ENCODE results near the gene ABCC6.

The ABCC6 gene

GRCh38 chr16:16127469-16128116 lies 95.7 kb downstream of the ABCC6 start:
- no peak overlapping the region for H3K4me3 ChIP-seq (ENCODE audit: low read depth, low read length)
- peak; percentile 29 for DNase-seq (ENCODE audit: low read depth)
- TF ChIP-seq CTCF (IDR thresholded peaks at IDR 0.05; ENCODE audit: low read depth, low read length, missing control alignments) = peak; percentile 76

- DNase-seq (ENCODE audit: low read depth) = no peak
- TF ChIP-seq CTCF (IDR thresholded peaks at IDR 0.05; ENCODE audit: low read depth, low read length, missing control alignments) = no peak
- no peak overlapping the region for H3K4me3 ChIP-seq (ENCODE audit: low read depth, low read length)
These were observed 96.4 kb downstream of the ABCC6 start for GRCh38 chr16:16126896-16127295.

- no peak for TF ChIP-seq CTCF (IDR thresholded peaks at IDR 0.05; ENCODE audit: low read depth, low read length, missing control alignments)
- H3K4me3 ChIP-seq (ENCODE audit: low read depth, low read length) = no peak overlapping the region
- no peak for DNase-seq (ENCODE audit: low read depth)
These were observed 98.3 kb downstream of the ABCC6 start for GRCh38 chr16:16124974-16125373.

GRCh38 chr16:16124438-16124837 lies 98.9 kb downstream of the ABCC6 start:
- TF ChIP-seq CTCF (IDR thresholded peaks at IDR 0.05; ENCODE audit: low read depth, low read length, missing control alignments) = no peak
- DNase-seq (ENCODE audit: low read depth) = no peak
- no peak overlapping the region for H3K4me3 ChIP-seq (ENCODE audit: low read depth, low read length)

GRCh38 chr16:16122264-16122663 lies 101.0 kb downstream of the ABCC6 start:
- no peak for TF ChIP-seq CTCF (IDR thresholded peaks at IDR 0.05; ENCODE audit: low read depth, low read length, missing control alignments)
- H3K4me3 ChIP-seq (ENCODE audit: low read depth, low read length) = no peak overlapping the region
- DNase-seq (ENCODE audit: low read depth) = no peak

GRCh38 chr16:16121185-16121727 lies 102.0 kb downstream of the ABCC6 start:
- no peak for TF ChIP-seq CTCF (IDR thresholded peaks at IDR 0.05; ENCODE audit: low read depth, low read length, missing control alignments)
- no peak for DNase-seq (ENCODE audit: low read depth)

More at GRCh38 chr16:16121185-16121727, 102.0 kb downstream of the ABCC6 start:
- H3K4me3 ChIP-seq (ENCODE audit: low read depth, low read length) = no peak overlapping the region

All from GM12864 (cell line).